ENCODE results near the gene PIEZO2.

Gene PIEZO2

GRCh38 chr18:10702206-10702605 lies 447.2 kb downstream of the PIEZO2 start:
- in situ Hi-C loops (cut with MboI; ENCODE audit: low pct_unique_long_range_greater_than_20kb, low sequenced_read_pairs) = no loop called here
- DNase-seq = no peak

DNA sequence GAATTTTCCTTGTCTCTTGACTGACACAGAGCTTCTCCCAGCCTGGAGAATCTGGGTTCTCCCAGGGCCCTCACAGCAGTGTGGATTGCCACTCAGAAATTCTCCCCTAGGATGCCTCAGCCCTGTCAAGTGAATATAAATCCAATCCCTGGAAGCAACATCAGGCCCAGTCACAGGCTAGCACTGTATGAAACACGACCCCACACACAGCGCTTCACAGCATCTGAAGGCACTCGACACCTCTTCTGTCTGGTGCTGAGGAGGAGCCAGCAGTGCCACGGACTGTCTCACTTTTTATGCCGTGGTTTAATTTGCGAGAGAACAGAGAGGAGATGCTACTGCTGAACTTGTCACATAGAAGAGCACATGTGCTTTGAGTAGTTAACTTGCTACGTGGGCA lies 459.0 kb downstream of the PIEZO2 start:
- in situ Hi-C loops (cut with MboI; ENCODE audit: low pct_unique_long_range_greater_than_20kb, low sequenced_read_pairs) = no loop called here
- no peak for DNase-seq

GRCh38 chr18:10690035-10690329 lies 459.4 kb downstream of the PIEZO2 start:
- no peak for DNase-seq
- in situ Hi-C loops (cut with MboI; ENCODE audit: low pct_unique_long_range_greater_than_20kb, low sequenced_read_pairs) = no loop called here

- in situ Hi-C loops (cut with MboI; ENCODE audit: low pct_unique_long_range_greater_than_20kb, low sequenced_read_pairs) = no loop called here
- no peak for DNase-seq
Observed at GRCh38 chr18:10689236-10690034, 459.9 kb downstream of the PIEZO2 start.

DNA sequence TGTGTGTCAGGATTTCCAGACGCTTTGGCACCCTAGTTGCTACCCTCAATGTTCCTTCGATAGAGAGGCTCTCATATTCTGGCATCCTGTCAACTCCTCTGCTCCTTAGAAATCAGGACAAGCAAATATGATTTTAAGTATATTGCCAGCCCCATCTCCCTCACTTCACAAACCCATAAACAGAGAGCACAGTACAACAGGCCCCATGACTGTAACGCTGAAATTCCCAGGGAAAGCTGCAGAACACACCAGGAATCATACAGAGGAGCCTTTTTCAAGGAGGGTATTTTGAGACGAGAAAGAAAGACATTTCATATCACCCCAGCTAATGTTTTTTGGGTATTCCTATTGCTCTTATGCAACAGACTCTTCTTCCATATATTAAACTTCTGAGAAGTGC lies 460.6 kb downstream of the PIEZO2 start:
- in situ Hi-C loops (cut with MboI; ENCODE audit: low pct_unique_long_range_greater_than_20kb, low sequenced_read_pairs) = no loop called here
- no peak for DNase-seq

- in situ Hi-C loops (cut with MboI; ENCODE audit: low pct_unique_long_range_greater_than_20kb, low sequenced_read_pairs) = no loop called here
- DNase-seq = no peak
Observed at GRCh38 chr18:10687161-10687925, 462.0 kb downstream of the PIEZO2 start.

- DNase-seq = no peak
- in situ Hi-C loops (cut with MboI; ENCODE audit: low pct_unique_long_range_greater_than_20kb, low sequenced_read_pairs) = no loop called here
Observed at GRCh38 chr18:10686308-10686707, 463.1 kb downstream of the PIEZO2 start.

DNA sequence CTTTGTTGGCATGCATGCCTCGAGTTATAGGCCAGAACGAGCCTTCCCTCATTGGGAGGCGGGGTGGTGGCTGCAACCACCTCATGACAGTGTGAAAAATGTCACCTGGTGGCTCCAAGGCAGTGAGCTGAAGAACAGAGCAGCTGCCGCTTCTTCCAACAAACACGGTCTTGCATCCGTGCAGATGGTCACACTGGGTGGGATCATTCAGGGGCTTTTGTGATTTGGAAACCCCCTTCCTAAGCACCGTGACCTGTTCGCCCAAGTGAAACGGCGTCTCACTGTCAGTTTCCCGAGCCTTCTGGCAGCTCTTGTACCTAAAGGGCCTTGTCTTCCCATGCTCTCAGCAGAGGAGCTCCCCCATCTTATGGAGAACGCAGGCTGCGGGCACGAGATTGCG lies 463.9 kb downstream of the PIEZO2 start:
- in situ Hi-C loops (cut with MboI; ENCODE audit: low pct_unique_long_range_greater_than_20kb, low sequenced_read_pairs) = no loop called here

GRCh38 chr18:10682368-10682714 lies 467.0 kb downstream of the PIEZO2 start:
- DNase-seq = no peak
- in situ Hi-C loops (cut with MboI; ENCODE audit: low pct_unique_long_range_greater_than_20kb, low sequenced_read_pairs) = no loop called here

More for the DNA sequence above, 463.9 kb downstream of the PIEZO2 start:
- DNase-seq = no peak

GRCh38 chr18:10681581-10682367 lies 467.6 kb downstream of the PIEZO2 start:
- no peak for DNase-seq

GRCh38 chr18:10680271-10680596 lies 469.1 kb downstream of the PIEZO2 start:
- in situ Hi-C loops (cut with MboI; ENCODE audit: low pct_unique_long_range_greater_than_20kb, low sequenced_read_pairs) = no loop called here
- DNase-seq = no peak

More at GRCh38 chr18:10681581-10682367, 467.6 kb downstream of the PIEZO2 start:
- in situ Hi-C loops (cut with MboI; ENCODE audit: low pct_unique_long_range_greater_than_20kb, low sequenced_read_pairs) = no loop called here

DNA sequence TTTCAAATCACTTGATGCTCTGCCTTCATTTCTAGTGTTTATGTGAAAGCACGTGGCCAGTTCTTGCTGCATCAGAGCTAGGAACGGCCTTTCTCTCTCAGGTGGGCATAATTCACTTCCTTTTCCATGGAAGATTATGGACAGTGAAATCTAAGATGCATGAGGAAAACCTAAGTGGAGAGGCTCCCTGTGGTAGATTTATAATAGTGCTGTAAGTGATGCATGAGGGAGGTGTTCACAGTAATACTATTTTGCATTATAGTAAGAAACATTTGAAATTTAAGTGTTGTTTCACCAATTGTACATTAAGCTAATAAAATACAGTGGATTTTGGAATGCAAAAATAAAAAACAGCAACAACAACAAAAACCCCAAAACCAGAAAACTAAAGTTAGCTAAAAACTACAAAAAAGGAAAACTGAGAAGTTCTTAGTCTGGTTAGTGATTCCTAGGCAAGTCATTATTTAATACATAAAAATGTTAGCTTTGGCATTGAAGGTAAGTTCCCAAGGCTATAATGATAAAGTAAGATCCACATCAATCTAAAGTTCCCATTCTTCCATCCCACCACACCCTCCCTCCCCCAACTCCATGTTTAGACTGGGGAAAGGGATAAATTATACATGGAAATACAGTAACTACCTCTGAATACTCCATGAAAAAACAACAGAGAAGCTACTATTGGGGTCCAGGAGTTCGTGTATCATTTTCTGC lies 469.7 kb downstream of the PIEZO2 start:
- DNase-seq = no peak
- in situ Hi-C loops (cut with MboI; ENCODE audit: low pct_unique_long_range_greater_than_20kb, low sequenced_read_pairs) = no loop called here

DNA sequence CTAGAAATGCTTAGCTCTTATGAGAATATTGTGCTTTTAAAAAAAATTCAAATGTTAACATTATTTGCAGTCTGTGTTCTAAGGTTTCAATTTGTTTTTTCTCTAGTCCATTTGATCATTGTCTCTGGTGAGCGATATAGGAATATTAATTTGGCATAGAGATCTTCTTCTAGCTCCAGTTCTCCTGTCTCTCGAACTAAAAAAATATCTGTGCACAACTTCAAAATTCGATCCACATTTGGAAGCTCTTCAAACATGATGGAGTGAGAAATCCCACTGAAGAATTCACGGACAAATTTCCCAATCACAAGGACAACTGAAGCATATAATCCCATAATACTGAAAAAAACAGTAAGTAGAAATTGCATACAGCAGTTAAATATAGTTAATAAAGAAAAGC lies 477.9 kb downstream of the PIEZO2 start:
- DNase-seq = no peak
- in situ Hi-C loops (cut with MboI; ENCODE audit: low pct_unique_long_range_greater_than_20kb, low sequenced_read_pairs) = no loop called here

- DNase-seq = no peak
- in situ Hi-C loops (cut with MboI; ENCODE audit: low pct_unique_long_range_greater_than_20kb, low sequenced_read_pairs) = no loop called here
Observed at GRCh38 chr18:10670856-10671255, 478.5 kb downstream of the PIEZO2 start.

GRCh38 chr18:10669441-10670100 lies 479.8 kb downstream of the PIEZO2 start:
- in situ Hi-C loops (cut with MboI; ENCODE audit: low pct_unique_long_range_greater_than_20kb, low sequenced_read_pairs) = no loop called here
- DNase-seq = no peak

GRCh38 chr18:10663750-10664149 lies 485.6 kb downstream of the PIEZO2 start:
- DNase-seq = no peak
- in situ Hi-C loops (cut with MboI; ENCODE audit: low pct_unique_long_range_greater_than_20kb, low sequenced_read_pairs) = no loop called here

- in situ Hi-C loops (cut with MboI; ENCODE audit: low pct_unique_long_range_greater_than_20kb, low sequenced_read_pairs) = no loop called here
- no peak for DNase-seq
Observed at GRCh38 chr18:10661317-10661716, 488.1 kb downstream of the PIEZO2 start.

DNA sequence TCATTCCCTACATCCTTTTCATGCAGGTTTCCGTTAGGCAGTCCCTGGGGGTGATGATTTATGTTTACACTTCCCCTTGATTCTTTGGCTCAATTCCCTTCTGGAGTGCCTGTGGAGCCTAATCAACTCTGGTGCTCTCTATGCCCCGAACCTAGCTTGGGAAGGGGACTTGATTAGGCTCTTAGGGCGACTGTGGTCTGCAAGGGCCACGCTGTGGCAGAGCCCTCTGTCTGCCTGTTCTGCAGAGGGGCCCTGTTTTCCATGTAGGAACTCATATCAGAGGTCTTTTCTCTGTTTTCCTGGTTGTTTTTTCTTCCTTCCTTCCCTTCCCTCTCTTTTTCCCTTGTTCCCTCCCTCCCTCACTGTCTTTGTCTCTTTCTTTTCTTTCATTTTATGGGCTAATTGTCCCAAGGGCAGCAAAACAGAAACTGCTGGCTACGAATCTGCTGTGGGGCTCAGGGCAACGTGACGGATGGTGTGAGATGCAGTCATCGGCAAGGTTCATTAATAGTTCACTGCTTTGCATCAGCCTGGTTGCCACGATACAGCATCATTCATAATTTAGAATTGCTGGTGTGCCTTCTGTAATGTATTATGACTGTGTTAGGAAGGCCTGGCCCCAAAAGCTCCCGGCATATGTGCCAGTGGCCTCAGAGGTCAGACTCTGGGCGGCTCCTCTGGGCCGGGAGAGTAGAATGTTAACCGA lies 489.0 kb downstream of the PIEZO2 start:
- in situ Hi-C loops (cut with MboI; ENCODE audit: low pct_unique_long_range_greater_than_20kb, low sequenced_read_pairs) = no loop called here
- DNase-seq = no peak

GRCh38 chr18:10659594-10659993 lies 489.8 kb downstream of the PIEZO2 start:
- DNase-seq = no peak
- in situ Hi-C loops (cut with MboI; ENCODE audit: low pct_unique_long_range_greater_than_20kb, low sequenced_read_pairs) = no loop called here

All from KBM-7 (cell line).